ENCODE data around the gene PRIMA1. TPM values are rescaled to one million over a fixed set of nuclear protein-coding genes. Genes with fewer than 3 reads are reported as not detected.
A peak's percentile ranks its signal among the peaks of the same experiment; 100 is the strongest.

The PRIMA1 gene
- total RNA-seq, 3 donors from 2014 or later: 1.6 to 46.4 (median 3.0) TPM

DNA sequence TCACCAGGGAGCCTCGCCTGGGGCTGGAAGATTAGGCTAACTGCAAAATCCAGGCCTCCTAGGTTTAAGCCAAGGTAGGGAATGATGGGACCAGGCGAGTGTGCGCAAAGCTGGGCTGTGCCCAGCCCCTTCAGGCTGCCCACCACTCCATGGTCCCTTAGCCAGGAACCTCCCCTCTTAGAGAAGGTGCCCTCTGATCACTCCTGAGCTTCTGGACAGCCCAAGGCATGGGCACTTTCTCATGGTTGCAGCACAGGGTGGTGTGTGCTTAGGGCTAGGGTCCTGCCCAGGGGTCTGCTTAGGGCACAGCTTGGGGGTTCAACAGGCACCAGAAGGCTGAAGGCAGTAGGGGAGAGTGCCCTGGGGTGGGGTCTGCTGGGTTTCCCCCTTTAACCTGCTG, 69.0 kb downstream of the PRIMA1 start:
- H3K36me3 ChIP-seq (ENCODE audit: low read depth): no peaks in the 10 kb centered on the region
- no peak overlapping the region for H3K4me3 ChIP-seq
- ATAC-seq (no peak), DNase-seq (no peak)
- no peaks in the 10 kb centered on the region for H3K9me3 ChIP-seq
- intact Hi-C loops (cut with DNase I, micrococcal nuclease): no loop called here
- TF ChIP-seq CTCF (IDR thresholded peaks at IDR 0.05): no peak
- H3K4me1 ChIP-seq (ENCODE audit: low read depth): no peaks in the 10 kb centered on the region

GRCh38 chr14:93717668-93718320, 70.5 kb downstream of the PRIMA1 start:
- Histone ChIP-seq H3K4me3 (no peak overlapping the region), H3K36me3 (ENCODE audit: low read depth) (no peaks in the 10 kb centered on the region), H3K4me1 (ENCODE audit: low read depth) (no peaks in the 10 kb centered on the region), H3K9me3 (no peaks in the 10 kb centered on the region)
- TF ChIP-seq CTCF (IDR thresholded peaks at IDR 0.05): no peak
- ATAC-seq (no peak), DNase-seq (no peak)
- intact Hi-C loops (cut with DNase I, micrococcal nuclease): no loop called here

DNA sequence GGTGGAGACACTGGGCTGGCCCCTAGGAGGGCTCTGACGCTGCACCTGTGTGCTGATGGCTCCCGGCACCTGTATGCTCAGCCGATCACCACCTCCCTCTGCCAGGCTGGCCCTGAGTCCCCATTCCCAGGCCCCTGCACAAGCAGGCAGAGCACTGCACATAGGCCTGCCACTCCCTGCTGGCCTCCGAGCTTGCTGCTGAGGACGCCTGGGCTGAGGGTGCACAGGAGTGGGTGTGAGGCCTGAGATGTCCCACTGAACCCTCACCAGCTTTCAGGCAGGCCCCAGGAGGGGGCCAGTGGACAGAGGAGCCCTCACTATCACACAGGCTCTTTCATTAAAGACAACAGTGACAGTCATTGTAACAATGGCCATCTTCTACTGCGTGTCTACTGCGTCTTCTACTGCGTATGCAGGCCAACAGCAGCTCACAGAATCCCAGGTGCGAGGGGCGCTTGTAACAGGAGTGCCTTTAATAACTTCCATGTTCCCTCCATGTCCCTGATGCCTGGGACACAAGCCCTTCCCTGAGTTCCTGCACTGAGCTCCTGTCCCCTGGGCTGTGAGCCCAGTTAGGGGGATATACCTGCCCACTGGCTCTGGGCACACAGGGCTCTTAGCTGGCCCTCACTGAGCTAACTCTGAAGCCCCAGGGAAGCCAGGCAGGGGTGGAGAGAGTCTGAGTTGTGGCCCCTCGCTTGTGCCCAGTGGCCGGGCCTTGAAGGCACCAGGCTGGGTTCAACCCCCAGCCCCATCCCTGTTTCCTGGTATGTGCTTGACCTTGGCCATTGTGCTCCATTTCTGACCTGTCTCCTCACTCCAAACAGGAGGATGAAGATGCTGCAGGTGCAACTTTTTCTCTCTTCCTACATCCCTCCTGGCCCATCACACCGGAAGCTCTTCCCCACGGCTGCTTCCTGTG, 71.3 kb downstream of the PRIMA1 start:
- TF ChIP-seq CTCF (IDR thresholded peaks at IDR 0.05): no peak
- DNase-seq (peak in 1 of 3 donors; percentile 24), ATAC-seq (no peak)
- H3K36me3 ChIP-seq (ENCODE audit: low read depth): no peaks in the 10 kb centered on the region
- H3K4me3 ChIP-seq: no peak overlapping the region
- intact Hi-C loops (cut with DNase I, micrococcal nuclease): no loop called here
- no peaks in the 10 kb centered on the region for H3K4me1 ChIP-seq (ENCODE audit: low read depth)
- no peaks in the 10 kb centered on the region for H3K9me3 ChIP-seq

- Histone ChIP-seq H3K4me3 (no peak overlapping the region), H3K36me3 (ENCODE audit: low read depth) (no peaks in the 10 kb centered on the region), H3K4me1 (ENCODE audit: low read depth) (no peaks in the 10 kb centered on the region), H3K9me3 (no peaks in the 10 kb centered on the region)
- ATAC-seq (no peak), DNase-seq (no peak)
- intact Hi-C loops (cut with DNase I, micrococcal nuclease): no loop called here
- TF ChIP-seq CTCF (IDR thresholded peaks at IDR 0.05): no peak
Measured at GRCh38 chr14:93716002-93716745, 72.1 kb downstream of the PRIMA1 start.

GRCh38 chr14:93715279-93715927, 72.9 kb downstream of the PRIMA1 start:
- no peak for TF ChIP-seq CTCF (IDR thresholded peaks at IDR 0.05)
- ATAC-seq (no peak), DNase-seq (peak in 1 of 3 donors; percentile 29)
- H3K9me3 ChIP-seq: no peaks in the 10 kb centered on the region
- no peak overlapping the region for H3K4me3 ChIP-seq
- H3K36me3 ChIP-seq (ENCODE audit: low read depth): no peaks in the 10 kb centered on the region
- intact Hi-C loops (cut with DNase I, micrococcal nuclease): no loop called here
- no peaks in the 10 kb centered on the region for H3K4me1 ChIP-seq (ENCODE audit: low read depth)

All from mucosa of descending colon (tissue), 3 donors.